ENCODE results near the gene GPR137. TPM values are rescaled to one million over a fixed set of nuclear protein-coding genes. Genes with fewer than 3 reads are reported as not detected.

GPR137 gene
- total RNA-seq, 1 donor from 2014 or later, result 4.9 TPM

GRCh38 chr11:64297699-64298358 is 12.2 kb downstream of the GPR137 start:
- TF ChIP-seq EZH2phosphoT487 (IDR thresholded peaks at IDR 0.05) (no peak), EZH2 (IDR thresholded peaks at IDR 0.05) (no peak)
- TF ChIP-seq, protein P1, sequence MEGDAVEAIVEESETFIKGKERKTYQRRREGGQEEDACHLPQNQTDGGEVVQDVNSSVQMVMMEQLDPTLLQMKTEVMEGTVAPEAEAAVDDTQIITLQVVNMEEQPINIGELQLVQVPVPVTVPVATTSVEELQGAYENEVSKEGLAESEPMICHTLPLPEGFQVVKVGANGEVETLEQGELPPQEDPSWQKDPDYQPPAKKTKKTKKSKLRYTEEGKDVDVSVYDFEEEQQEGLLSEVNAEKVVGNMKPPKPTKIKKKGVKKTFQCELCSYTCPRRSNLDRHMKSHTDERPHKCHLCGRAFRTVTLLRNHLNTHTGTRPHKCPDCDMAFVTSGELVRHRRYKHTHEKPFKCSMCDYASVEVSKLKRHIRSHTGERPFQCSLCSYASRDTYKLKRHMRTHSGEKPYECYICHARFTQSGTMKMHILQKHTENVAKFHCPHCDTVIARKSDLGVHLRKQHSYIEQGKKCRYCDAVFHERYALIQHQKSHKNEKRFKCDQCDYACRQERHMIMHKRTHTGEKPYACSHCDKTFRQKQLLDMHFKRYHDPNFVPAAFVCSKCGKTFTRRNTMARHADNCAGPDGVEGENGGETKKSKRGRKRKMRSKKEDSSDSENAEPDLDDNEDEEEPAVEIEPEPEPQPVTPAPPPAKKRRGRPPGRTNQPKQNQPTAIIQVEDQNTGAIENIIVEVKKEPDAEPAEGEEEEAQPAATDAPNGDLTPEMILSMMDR (IDR thresholded peaks at IDR 0.05), result no peak
- Mint-ChIP-seq H3K4me3 (no peak overlapping the region), H3K9me3 (no peaks in the 10 kb centered on the region), H3K36me3 (no peaks in the 10 kb centered on the region), H3K4me1 (peaks cover 19% of the 10 kb centered on the region), H3K27me3 (ENCODE audit: insufficient read depth, low read depth) (peaks cover 84% of the 10 kb centered on the region), H3K27ac (no peak overlapping the region)
- no peak overlapping the region for H3K9ac ChIP-seq
- H3K36me3 ChIP-seq, result no peaks in the 10 kb centered on the region
- no peak overlapping the region for H3K4me3 ChIP-seq
- peaks cover 11% of the 10 kb centered on the region for H3K4me1 ChIP-seq
- no peak overlapping the region for H3K27ac ChIP-seq
- no peaks in the 10 kb centered on the region for H3K79me2 ChIP-seq (ENCODE audit: low read depth)
- peaks cover 100% of the 10 kb centered on the region for H3K27me3 ChIP-seq
- no peak overlapping the region for H2AFZ ChIP-seq (replicated peaks)
- no peak for DNase-seq (ENCODE audit: low spot score)
- no peaks in the 10 kb centered on the region for H3K9me3 ChIP-seq (ENCODE audit: low read depth)
- no peak overlapping the region for H3K4me2 ChIP-seq
- peaks cover 22% of the 10 kb centered on the region for H3F3A ChIP-seq (ENCODE audit: low read depth)
- H4K20me1 ChIP-seq (ENCODE audit: low read depth), result peaks cover 33% of the 10 kb centered on the region

- peaks cover 100% of the 10 kb centered on the region for H3K27me3 ChIP-seq
- H3K4me2 ChIP-seq, result peak overlapping the region; percentile 78
- peaks cover 33% of the 10 kb centered on the region for H4K20me1 ChIP-seq (ENCODE audit: low read depth)
- peaks cover 79% of the 10 kb centered on the region for H3K27me3 Mint-ChIP-seq (ENCODE audit: insufficient read depth, low read depth)
- H3K79me2 ChIP-seq (ENCODE audit: low read depth), result no peaks in the 10 kb centered on the region
- no peak overlapping the region for H3K27ac Mint-ChIP-seq
- peak; percentile 57 for DNase-seq (ENCODE audit: low spot score)
- peaks cover 18% of the 10 kb centered on the region for H3K4me1 Mint-ChIP-seq
- H2AFZ ChIP-seq (replicated peaks), result no peak overlapping the region
- H3F3A ChIP-seq (ENCODE audit: low read depth), result peaks cover 29% of the 10 kb centered on the region
- no peaks in the 10 kb centered on the region for H3K36me3 ChIP-seq
- H3K9ac ChIP-seq, result no peak overlapping the region
- peaks cover 11% of the 10 kb centered on the region for H3K4me1 ChIP-seq
- no peaks in the 10 kb centered on the region for H3K36me3 Mint-ChIP-seq
- H3K4me3 ChIP-seq, result peak overlapping the region; percentile 40
- H3K27ac ChIP-seq, result no peak overlapping the region
- no peaks in the 10 kb centered on the region for H3K9me3 Mint-ChIP-seq
- peak; percentile 93 for TF ChIP-seq EZH2phosphoT487 (IDR thresholded peaks at IDR 0.05)
- TF ChIP-seq, protein P1 (IDR thresholded peaks at IDR 0.05), result no peak
- TF ChIP-seq EZH2 (IDR thresholded peaks at IDR 0.05), result peak; percentile 92
- peak overlapping the region; percentile 77 for H3K4me3 Mint-ChIP-seq
- no peaks in the 10 kb centered on the region for H3K9me3 ChIP-seq (ENCODE audit: low read depth)
Observed at GRCh38 chr11:64298966-64299846, 13.6 kb downstream of the GPR137 start.

DNA sequence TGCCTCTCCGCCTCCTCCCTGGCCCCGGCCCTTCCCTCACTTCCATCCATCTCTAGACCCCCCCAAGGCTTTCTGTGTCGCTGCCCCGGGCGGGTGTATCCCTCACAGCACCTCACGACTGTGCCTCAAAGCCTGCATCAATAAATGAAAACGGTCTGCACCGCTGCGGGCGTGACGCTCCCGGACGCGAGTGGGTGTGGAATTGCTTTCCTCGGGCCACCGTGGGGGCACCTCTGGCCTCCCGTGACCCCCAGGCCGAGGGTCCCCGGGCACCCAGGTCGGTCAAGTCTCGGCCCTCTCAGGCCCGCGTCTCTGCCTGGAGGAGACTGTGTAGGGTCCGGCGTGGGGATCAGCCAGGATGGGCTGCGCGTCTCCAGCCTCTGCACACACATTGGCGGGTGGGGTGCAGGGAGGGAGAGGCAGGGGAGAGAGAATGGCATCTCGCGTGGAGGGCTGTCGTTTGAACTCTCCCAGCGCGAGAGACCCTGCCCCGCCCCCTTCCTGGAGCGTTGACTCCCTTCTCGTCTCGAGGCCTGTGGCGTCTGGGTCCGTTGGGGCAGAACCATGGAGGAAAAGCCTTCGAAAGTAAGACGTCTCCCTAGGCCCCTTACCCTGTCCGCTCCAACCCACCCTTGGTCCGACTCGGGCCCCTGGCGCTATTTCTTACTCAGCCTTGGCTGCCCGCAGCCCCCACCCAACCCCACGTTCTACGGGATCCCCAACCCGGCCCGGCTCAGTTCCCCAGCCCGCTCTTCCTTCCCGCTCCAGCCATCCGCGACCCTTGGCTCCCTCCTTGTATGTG is 14.4 kb downstream of the GPR137 start, which contains the start of gene CATSPERZ:
Gene CATSPERZ, plus strand, starts transcription at position 512 of the 802 bp plus-strand sequence. Its CDS starts 53 bp downstream, at position 565.
- Histone ChIP-seq H3K27me3 (peaks cover 92% of the 10 kb centered on the region), H3F3A (ENCODE audit: low read depth) (peaks cover 36% of the 10 kb centered on the region), H3K27ac (no peak within 1 kb of the TSS), H3K9me3 (ENCODE audit: low read depth) (no peaks in the 10 kb centered on the region), H3K4me1 (peaks cover 13% of the 10 kb centered on the region), H3K9ac (no peak within 1 kb of the TSS), H3K4me2 (peak within 1 kb of the TSS; percentile 78), H2AFZ (replicated peaks) (no peak within 1 kb of the TSS), H4K20me1 (ENCODE audit: low read depth) (peaks cover 39% of the 10 kb centered on the region), H3K79me2 (ENCODE audit: low read depth) (no peaks in the 10 kb centered on the region), H3K4me3 (peak within 1 kb of the TSS; percentile 40), H3K36me3 (no peaks in the 10 kb centered on the region)
- H3K4me3 Mint-ChIP-seq, result peak within 1 kb of the TSS; percentile 81
- TF ChIP-seq EZH2phosphoT487 (IDR thresholded peaks at IDR 0.05) (peak; percentile 81), EZH2 (IDR thresholded peaks at IDR 0.05) (peak; percentile 51)
- TF ChIP-seq, protein P1 (IDR thresholded peaks at IDR 0.05), result peak; percentile 26
- H3K27ac Mint-ChIP-seq, result no peak within 1 kb of the TSS
- no peaks in the 10 kb centered on the region for H3K36me3 Mint-ChIP-seq
- peaks cover 73% of the 10 kb centered on the region for H3K27me3 Mint-ChIP-seq (ENCODE audit: insufficient read depth, low read depth)
- H3K4me1 Mint-ChIP-seq, result peaks cover 20% of the 10 kb centered on the region
- no peaks in the 10 kb centered on the region for H3K9me3 Mint-ChIP-seq
- DNase-seq (ENCODE audit: low spot score), result no peak

Data from neural progenitor cell (in vitro differentiated cells).